Kidney tubule cell (primary cell): ENCODE results near the gene ABHD8.

Experiments
- DNase-seq: peaks from one replicate; pipeline ENCODE4 v3.0.0-alpha.2; 2018; ENCODE audit warnings: low spot score

The ABHD8 gene

DNA sequence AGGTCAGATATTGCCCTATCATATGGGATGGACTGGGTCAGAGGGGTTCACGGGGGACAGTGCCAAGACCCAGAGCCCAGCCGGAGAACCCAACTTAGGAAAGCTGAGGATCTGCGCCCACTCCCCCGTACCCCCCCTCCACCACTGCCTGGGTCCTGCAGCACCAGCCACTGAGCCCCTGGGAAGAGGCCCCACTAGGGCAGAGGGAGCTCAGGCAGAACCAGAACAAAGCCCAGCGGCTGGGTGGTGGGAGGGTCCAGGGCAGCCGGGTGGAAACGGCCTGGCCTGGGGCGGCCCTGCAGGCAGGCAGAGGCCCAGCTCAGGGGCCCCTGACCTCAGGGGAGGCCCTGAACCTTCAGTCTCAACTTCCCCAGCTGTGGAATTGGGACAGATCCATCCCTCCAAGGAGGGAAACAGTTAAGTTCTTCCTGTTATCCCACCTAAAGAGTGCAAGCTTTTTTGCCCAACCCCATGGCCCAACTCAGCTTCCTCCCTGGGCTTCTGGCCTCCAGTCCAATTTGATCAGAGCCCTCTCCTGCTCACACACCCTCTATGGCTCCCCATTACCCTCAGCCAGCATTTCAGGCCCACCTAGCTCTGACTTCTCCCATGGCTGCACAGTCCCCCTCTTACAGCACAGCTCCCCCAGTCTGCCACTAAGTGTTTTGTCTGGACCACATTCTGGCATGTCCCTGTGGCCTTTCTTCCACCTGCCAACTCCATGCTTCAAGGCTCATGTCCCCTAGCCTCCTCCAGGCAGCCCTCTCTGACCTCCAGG is 60.6 kb downstream of the ABHD8 start:
- DNase-seq = no peak
